ENCODE results near the gene KRT78.

The KRT78 gene

GRCh38 chr12:52821826-52822660, 26.8 kb downstream of the KRT78 start:
- no peak for DNase-seq

DNA sequence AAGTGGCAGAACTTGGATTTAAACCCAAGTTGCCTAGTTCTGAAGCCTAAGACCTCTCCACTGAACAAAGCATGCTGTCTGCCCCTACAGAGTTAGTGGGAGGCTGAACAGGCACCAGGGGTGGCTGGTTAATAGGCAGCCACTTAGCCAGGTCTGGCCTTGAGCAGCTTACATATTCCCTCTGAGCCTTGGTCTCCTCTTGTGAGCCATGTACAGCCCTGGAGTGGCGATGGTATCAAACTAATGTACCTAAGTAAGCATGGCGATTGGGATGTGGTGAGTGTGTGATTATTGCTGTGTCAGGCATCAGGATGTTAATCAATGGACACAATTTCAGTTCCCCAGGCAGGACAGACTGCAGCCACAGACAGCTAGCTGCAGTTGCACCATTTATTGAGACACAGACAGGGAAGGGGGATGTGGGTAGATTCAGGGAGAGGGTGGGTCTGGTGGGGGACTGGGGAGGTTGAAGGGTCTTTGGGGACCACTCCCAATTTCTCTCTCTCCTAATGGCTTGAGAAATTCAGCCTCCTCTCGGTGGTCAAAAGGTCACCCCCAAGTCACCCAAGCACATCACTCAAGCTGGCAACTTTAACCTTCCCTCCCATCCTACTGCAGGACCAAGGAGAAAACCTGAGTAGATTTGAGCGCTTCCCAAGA, 27.6 kb downstream of the KRT78 start:
- DNase-seq, result no peak

- DNase-seq, result no peak
Measured at GRCh38 chr12:52820521-52820920, 28.3 kb downstream of the KRT78 start.

DNA sequence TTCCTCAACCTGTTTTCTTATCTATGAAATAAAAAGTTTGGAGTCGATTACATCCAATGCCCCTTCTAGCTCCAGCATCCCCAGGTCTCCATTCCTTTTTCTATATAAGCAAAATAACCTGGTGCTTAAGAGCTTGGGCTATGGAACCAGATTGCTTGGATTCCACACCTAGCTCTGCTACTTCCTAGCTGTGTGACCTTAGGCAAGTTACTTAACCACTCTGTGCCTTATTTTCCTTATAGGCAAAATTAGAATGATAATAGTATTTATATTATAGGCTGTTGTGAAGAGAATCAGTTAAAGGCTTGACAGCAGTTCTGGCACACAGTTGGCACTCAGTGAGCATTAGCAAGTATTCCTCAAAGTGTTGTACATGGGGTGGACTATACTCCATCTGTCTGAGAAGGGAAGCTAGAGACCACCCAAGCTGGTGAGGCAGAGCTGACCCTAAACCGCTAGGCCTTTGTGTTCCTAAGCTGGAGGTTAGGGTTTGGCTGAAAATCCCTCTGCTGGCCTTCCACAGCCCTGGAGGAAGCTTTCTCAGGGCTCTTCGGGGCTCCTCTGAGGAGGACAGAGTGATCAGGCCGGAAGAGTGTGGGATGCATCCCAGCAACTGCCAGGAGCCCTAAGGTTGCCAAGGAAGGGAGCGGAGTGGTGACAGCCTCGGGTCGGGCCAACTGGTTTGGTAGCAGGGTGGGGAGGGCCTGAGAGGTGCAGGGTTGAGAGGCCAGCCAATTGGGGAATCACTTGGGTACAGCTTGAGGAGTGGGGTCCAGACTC, 28.9 kb downstream of the KRT78 start:
- no peak for DNase-seq

GRCh38 chr12:52818887-52819420, 29.8 kb downstream of the KRT78 start:
- no peak for DNase-seq

- DNase-seq, result no peak
Measured at GRCh38 chr12:52818388-52818787, 30.4 kb downstream of the KRT78 start.

DNA sequence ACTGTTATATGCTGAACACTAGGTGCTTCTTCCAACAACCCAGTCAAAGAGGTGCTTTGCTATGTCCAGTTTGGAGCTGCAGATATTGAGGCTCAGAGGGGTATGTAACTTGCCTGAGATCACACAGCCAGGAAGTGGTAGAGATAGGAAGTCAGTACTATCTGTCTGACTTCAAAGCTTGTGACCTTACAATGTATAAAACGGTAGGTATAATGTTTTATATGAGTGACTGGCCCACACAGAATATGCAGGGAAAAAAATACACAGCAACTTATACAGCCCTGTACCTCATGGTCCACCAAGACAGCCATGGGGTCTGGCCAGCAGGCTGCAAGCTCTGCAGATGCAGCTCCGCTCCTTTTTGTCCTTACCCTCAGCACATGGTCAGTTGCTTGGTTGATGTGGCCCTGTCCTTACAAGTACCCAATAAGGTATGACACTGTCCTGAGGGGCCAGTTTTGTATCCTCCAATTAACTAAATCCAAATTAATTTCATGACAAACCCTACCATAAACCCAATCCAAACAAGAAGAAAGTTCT, 31.0 kb downstream of the KRT78 start:
- no peak for DNase-seq

DNA sequence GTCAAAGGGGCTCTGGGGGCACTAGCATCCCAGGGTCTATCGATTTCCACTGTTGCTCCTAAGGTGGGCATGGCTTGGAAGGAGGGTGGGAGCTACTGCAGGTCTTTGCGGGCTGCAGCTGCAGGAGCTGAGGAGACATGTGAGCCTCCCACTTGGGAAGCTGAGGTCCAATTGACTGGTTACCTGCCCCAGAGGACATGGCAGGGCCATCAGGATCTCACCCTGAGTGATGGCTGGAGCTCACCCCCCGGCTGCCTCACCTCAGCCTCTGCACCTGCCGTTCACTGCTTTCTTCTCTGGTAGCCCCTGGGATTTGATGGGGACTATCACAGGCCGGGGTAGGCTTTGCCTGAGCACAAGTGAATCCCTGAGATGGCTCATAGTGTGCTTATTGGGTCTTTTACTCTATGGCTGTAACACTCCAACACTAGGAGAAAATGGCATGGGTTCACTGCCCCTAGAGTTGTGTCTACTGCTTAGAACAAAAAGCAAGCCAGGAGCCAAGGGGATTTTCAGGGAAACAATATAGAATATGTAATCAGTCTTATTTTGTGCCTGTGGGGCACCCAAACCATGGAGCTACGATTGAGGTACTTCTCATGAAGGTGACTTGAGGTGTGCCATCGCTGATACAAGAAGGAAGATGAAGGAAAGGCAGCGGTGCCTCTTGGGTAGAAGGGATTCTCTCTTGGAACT, 31.6 kb downstream of the KRT78 start:
- DNase-seq, result no peak

GRCh38 chr12:52815676-52816588, 32.9 kb downstream of the KRT78 start:
- DNase-seq, result no peak

DNA sequence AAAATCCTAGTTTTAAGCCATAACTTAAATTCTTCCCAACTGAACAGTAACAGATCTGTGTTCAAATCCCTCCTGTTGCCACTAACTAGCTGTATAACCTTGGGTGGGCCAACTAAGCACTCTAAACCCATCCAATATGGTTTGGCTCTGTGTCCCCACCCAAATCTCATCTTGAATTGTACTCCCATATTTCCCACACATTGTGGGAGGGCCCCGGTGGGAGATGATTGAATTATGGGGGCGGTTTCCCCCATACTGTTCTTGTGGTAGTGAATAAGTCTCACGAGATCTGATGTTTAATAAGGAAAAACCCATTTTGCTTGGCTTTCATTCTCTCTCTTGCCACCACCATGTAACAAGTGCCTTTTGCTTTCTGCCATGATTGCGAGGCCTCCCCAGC, 33.6 kb downstream of the KRT78 start:
- no peak for DNase-seq

- DNase-seq, result no peak
Measured at GRCh38 chr12:52814710-52815155, 34.1 kb downstream of the KRT78 start.

GRCh38 chr12:52813885-52814709, 34.7 kb downstream of the KRT78 start, which contains the start of gene KRT4:
TSS of gene KRT4 (minus strand) at chr12:52814116. CDS start at chr12:52814058, 58 bp downstream.
- DNase-seq, result no peak

- no peak for DNase-seq
Measured at GRCh38 chr12:52813203-52813819, 35.5 kb downstream of the KRT78 start.

DNA sequence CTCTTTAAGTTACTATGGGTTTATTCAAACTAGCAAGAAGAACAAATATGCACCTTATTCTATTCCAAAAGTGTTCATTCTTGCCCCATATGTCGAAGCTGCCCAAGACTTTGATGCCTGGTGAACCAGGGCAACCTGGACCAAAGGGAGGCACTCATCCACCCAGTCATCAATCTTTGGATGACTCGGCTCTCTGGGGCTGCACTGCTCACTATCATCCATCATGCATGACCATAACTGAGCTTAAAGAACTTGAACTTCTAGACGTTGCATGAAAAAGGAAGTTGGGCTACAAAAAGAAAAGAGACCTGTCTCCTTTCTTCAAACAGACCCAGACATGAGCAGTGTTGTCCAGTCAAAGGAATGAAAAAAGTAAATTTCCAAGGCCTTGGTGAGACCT, 36.0 kb downstream of the KRT78 start:
- DNase-seq, result no peak

DNA sequence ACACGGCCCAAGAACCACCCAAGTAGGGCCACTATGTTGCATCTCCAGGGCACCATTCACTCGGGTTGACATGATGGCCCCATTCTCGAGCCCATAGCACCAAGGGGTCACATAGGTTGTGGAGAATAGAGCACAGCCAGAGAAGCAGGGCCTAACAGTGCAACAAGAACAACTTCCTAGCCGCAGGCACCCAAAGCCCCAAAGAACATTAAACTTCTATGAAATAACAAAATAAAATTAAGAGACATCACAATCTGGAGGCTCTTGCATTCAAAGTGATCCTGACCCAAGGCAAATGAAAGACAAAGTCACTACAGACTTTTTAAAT, 36.8 kb downstream of the KRT78 start:
- DNase-seq, result no peak

DNA sequence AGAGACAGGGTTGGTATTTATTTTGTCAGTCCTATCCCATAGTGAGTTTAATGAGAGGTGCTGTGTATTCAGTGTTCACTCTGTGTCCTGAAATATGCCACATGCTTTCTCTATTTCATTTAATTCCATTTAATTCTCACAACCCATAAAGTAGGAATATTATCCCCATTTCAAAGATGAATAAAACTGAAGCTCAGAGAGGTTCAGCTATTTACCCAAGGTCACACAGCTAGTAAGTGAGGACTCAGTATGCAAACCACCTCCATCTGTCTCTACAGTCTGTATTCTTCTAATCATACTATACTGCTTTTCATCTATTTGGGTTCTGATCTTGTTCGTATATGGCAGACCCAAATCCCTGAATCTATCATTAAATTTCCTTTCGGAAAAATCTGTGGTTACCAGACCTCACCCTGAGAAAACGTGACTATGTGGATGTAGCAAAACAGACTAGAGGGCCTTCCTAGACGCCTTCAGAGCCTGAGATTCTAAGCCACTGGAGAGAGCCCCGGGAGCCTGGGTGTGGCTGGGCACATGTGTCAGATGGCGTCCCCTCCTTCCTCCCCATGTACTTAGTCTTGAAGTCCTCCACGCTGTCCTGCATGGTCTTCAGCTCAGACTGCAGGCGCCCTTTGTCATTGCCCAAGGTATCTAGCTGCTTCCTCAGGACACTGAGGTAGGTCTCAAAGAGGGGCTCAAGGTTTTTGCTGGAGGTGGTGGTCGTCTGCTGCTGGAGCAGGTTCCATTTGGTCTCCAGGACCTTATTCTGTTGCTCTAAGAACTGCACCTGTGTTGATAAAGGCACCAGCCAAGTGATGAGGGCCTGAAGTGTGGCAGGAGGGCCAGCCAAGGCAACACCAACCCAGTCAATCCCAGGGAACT, 37.4 kb downstream of the KRT78 start:
- DNase-seq, result no peak

DNA sequence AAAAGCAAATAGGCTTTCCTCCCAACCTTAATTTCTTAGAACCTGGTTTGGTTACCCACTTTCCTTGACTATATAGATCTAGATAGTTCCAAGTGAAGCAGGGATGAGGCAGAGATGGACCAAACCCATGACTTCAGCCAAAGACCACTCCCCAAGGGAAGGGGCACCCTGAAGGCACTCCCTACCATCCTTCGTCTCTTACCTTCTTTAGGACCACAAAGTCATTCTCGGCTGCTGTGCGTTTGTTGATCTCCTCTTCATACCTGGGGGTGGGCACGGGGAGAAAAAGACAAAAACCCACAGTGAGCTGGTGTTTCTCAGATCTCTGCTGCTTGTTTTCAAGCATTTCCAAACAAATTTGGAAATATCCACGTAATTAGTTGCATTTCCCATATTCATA, 38.2 kb downstream of the KRT78 start:
- no peak for DNase-seq

DNA sequence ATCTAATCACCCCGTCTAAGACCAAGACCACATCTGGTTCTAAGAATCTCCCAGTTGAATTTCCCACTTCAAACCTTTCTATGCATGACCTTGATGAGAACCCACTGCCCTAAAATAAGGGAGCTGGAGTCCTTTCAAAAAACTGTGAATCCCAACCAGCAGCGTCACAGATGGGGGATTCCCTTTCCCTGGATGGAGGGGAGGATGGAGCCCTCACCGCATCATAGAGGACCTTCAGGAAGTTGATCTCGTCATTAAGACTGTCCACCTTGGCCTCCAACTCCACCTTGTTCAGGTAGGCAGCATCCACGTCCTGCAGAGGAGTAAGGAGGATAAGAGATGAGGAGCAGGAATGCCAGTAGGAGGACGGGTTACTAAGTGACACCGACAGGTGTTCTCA, 39.6 kb downstream of the KRT78 start:
- no peak for DNase-seq

All from cerebellar nuclear complex (tissue), 1 donor.